Measurements from ENCODE around the gene CFAP157. TPM values are rescaled to one million over a fixed set of nuclear protein-coding genes. Genes with fewer than 3 reads are reported as not detected.

Gene CFAP157
- total and polyA plus RNA-seq, 9 donors, result 0.22 to 99.0 (median 3.5) TPM

GRCh38 chr9:127714020-127714750 is 7.4 kb downstream of the CFAP157 start:
- DNase-seq, result no peak
- intact Hi-C loops (cut with DNase I), result no loop called here
- Histone ChIP-seq H3K4me1 (ENCODE audit: insufficient read depth) (peaks cover 8% of the 10 kb centered on the region), H3K27me3 (no peaks in the 10 kb centered on the region), H3K4me3 (peak overlapping the region; percentile 77), H3K27ac (no peak overlapping the region), H3K36me3 (no peaks in the 10 kb centered on the region), H3K9me3 (no peaks in the 10 kb centered on the region)
- TF ChIP-seq POLR2A (IDR thresholded peaks at IDR 0.05) (no peak), EP300 (IDR thresholded peaks at IDR 0.05) (no peak), CTCF (IDR thresholded peaks at IDR 0.05) (no peak)
- 72 to 78% (median 74%) methylated on average over 16 to 19 of the region's 19 CpGs for WGBS, 3 donors

- Histone ChIP-seq H3K27ac (peak overlapping the region in 1 of 2 donors; percentile 71), H3K36me3 (no peaks in the 10 kb centered on the region), H3K4me3 (peak overlapping the region; percentile 77), H3K9me3 (no peaks in the 10 kb centered on the region), H3K4me1 (ENCODE audit: insufficient read depth) (peaks cover 8% of the 10 kb centered on the region), H3K27me3 (no peaks in the 10 kb centered on the region)
- TF ChIP-seq POLR2A (IDR thresholded peaks at IDR 0.05), result no peak
- intact Hi-C loops (cut with DNase I), result no loop called here
- DNase-seq, result peak in 2 of 5 donors; percentile 50 to 57
- 0% methylated on average over 23 to 44 of the region's 44 CpGs for WGBS, 3 donors
Measured at GRCh38 chr9:127714951-127715469, 8.2 kb downstream of the CFAP157 start.

GRCh38 chr9:127715470-127716337 is 8.9 kb downstream of the CFAP157 start, which contains the start of the genes PTRH1 and TTC16:
Gene PTRH1 (minus strand): TSS chr9:127715663. CDS start chr9:127715639, 24 bp downstream.
Gene TTC16 (plus strand): TSS chr9:127716079. CDS start chr9:127716146, 67 bp downstream.
- peak; percentile 57 for TF ChIP-seq EP300 (IDR thresholded peaks at IDR 0.05)
- no peak for TF ChIP-seq CTCF (IDR thresholded peaks at IDR 0.05)
- TF ChIP-seq POLR2A (IDR thresholded peaks at IDR 0.05), result peak; percentile 48
- peaks cover 8% of the 10 kb centered on the region for H3K4me1 ChIP-seq (ENCODE audit: insufficient read depth)
- peak; percentile 97 to 98 (median 98) for DNase-seq
- 1% methylated on average over 64 to 65 of the region's 65 CpGs for WGBS, 3 donors
- no peaks in the 10 kb centered on the region for H3K36me3 ChIP-seq
- H3K27me3 ChIP-seq, result no peaks in the 10 kb centered on the region
- intact Hi-C loops (cut with DNase I), result no loop called here
- no peaks in the 10 kb centered on the region for H3K9me3 ChIP-seq
- peak within 1 kb of the TSS; percentile 77 for H3K4me3 ChIP-seq
- peak within 1 kb of the TSS in 1 of 2 donors; percentile 71 for H3K27ac ChIP-seq

- no peak for TF ChIP-seq CTCF (IDR thresholded peaks at IDR 0.05)
- TF ChIP-seq POLR2A (IDR thresholded peaks at IDR 0.05), result no peak
- no peak for TF ChIP-seq EP300 (IDR thresholded peaks at IDR 0.05)
- Histone ChIP-seq H3K27ac (peak overlapping the region in 1 of 2 donors; percentile 71), H3K4me1 (ENCODE audit: insufficient read depth) (peaks cover 8% of the 10 kb centered on the region), H3K4me3 (no peak overlapping the region), H3K9me3 (no peaks in the 10 kb centered on the region), H3K36me3 (no peaks in the 10 kb centered on the region), H3K27me3 (no peaks in the 10 kb centered on the region)
- intact Hi-C loops (cut with DNase I), result no loop called here
- 53 to 58% (median 57%) methylated on average over 9 of the region's 9 CpGs for WGBS, 3 donors
- no peak for DNase-seq
Measured at GRCh38 chr9:127716412-127716811, 9.6 kb downstream of the CFAP157 start.
